ENCODE data around the gene CELF4. TPM values are rescaled to one million over a fixed set of nuclear protein-coding genes. Genes with fewer than 3 reads are reported as not detected.

The CELF4 gene
- not detected in 2 replicates for total RNA-seq (2014; rRNA removed; shearing (Covaris generic))
- not detected in 2 replicates for polyA plus RNA-seq (2015; cell fraction: cytosol; rRNA removed)
- polyA plus RNA-seq (2015; cell fraction: nucleus; rRNA removed): not detected in 2 replicates

DNA sequence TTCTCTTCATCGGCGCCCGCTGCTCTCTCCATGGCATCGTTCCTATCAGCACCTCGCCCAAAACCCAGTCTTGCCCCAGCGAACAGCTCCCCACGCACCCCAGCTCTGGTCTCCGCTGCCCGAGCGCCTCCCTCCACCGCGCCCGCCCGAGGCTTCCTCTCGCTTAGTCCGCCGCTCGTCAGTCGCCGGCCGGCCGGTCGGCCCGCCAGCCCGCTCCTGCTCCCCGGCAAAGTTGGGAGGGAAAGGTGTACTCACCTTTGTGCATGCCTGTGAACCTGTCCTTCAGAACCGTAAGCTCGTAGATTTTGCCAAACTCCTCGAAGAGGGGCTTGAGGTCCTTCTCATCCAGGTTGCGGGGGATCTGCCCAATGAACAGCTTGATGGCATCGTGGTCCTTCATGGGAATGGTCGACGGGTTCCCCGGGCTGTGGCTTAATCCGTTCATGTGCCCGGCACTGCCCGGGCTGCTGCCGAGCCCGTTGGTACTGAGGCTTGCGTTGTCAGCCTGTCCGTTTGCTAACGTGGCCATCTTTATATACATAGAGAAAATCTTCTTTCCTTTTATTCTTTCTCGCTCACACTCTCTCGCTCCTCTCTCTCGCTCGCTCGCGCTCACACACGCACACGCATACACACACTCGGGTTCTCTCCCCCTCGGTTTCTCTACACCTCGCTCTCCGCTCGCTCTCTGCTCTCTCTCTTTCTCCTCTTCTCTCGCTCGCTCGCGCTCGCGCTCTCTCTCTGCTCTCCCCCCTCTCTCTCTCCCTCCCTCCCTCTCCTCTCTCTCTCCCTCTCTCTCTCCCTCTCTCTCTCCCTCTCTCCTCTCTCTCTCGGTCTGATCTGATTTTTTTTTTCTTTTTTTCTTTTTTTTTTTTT, at the start of gene CELF4:
Gene CELF4 (minus strand): TSS at position 698 of the 876 bp plus-strand sequence.
- peak; percentile 20 for DNase-seq (ENCODE audit: low read depth, low spot score)
- in situ Hi-C loops (cut with HindIII; ENCODE audit: low pct_unique_long_range_greater_than_20kb, low sequenced_read_pairs): no loop called here

DNA sequence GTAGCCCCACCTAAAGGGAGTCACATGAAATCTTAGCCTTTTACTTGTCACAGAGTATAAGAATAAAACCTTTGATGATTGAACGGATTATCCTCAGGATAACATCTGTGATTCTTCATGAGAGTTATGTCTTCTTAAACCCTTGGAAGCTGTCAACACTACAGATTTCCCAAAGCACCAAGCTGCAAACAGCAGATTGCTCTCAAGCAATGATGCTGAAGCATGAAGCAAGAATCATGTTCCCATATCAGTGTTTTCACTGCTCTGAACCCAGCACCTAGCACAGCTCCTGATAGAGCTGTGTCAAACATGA, 47.6 kb upstream of the CELF4 start:
- no peak for DNase-seq (ENCODE audit: low read depth, low spot score)
- in situ Hi-C loops (cut with HindIII; ENCODE audit: low pct_unique_long_range_greater_than_20kb, low sequenced_read_pairs): no loop called here

DNA sequence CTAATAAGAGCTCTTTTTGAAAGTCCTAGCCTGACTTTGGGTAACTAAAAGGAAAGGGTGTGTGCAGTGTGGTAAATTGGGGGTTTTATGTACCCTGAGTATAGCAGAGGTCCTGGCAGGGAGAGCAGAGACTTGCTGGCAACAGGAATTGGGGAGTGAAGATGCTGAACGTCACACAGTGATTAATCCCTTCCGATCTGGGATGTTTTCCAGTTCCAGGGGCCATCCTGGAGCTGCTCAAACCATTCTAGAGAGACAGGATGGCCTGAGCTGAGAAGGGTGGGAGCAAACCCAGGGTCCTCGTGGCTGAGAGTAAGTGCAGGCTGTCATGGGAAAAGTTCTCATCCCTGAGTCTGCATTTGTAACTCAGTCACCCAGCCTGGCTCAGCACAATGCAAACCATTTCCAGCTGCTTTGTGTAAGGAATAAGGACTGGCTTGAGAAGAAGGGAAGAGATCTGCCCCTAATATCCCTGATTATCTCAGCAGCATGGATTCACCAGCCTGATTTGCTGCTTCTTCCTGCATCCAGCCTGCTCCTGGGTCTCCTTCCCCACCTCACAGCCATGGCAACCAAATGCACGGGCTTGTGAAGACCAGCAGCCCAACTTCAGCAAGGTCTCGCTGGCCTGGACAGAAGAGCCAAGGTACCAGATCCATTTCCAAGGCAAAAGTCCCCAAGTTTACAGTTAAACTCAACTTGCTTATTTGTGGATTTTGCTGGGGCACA, 47.1 kb upstream of the CELF4 start:
- in situ Hi-C loops (cut with HindIII; ENCODE audit: low pct_unique_long_range_greater_than_20kb, low sequenced_read_pairs): no loop called here
- no peak for DNase-seq (ENCODE audit: low read depth, low spot score)

DNA sequence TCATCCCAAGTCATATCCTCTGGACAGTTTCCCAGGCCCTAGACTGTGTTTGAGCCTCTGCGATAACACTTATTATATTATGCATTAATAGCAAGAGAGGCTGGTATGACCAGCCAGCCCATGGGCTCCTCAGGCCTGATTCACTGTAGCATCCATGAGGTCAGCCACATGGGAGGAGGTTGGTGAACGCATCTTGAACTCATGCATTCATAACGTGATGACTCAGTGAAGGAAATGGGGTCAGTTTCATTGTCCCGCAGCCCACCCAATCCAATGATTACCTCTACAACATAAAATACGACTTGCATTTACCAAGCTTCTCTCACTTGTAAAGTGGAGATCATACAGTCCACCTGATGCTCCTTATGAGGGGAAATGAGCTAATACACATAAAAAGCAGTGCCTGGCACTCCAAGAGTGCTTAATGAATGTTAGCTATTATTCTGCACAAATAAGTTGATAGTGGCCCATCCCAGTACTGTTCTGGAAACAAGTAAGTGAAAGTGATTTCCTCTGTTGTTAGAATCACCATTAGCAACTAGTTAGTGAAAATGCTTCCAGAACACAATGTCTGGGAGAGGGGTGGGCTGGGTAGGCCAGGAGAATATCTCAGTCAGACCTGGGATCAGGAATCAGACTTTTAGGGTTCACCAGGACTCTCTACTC, 46.1 kb upstream of the CELF4 start:
- in situ Hi-C loops (cut with HindIII; ENCODE audit: low pct_unique_long_range_greater_than_20kb, low sequenced_read_pairs): no loop called here

DNA sequence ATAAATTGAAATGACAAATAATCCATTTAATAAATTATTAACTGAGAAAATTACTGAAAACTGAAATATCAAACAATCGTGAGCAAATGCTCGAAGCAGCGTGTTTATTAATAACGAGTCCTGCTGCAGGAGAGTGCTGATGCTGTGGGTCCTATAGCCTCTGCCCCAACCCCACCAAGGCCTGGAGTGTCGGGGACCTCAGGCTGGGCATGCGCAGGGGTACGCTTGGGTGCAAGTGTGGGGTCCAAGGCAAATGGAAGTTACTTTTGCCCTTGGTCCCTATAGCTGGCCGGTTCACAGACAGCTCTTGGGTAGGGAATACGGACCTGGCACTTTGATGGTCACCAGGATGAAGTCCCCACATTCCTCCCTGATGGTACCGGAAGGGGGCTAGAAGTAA, 43.3 kb upstream of the CELF4 start:
- DNase-seq (ENCODE audit: low read depth, low spot score): no peak
- in situ Hi-C loops (cut with HindIII; ENCODE audit: low pct_unique_long_range_greater_than_20kb, low sequenced_read_pairs): no loop called here

More for the DNA sequence above, 46.1 kb upstream of the CELF4 start:
- no peak for DNase-seq (ENCODE audit: low read depth, low spot score)

DNA sequence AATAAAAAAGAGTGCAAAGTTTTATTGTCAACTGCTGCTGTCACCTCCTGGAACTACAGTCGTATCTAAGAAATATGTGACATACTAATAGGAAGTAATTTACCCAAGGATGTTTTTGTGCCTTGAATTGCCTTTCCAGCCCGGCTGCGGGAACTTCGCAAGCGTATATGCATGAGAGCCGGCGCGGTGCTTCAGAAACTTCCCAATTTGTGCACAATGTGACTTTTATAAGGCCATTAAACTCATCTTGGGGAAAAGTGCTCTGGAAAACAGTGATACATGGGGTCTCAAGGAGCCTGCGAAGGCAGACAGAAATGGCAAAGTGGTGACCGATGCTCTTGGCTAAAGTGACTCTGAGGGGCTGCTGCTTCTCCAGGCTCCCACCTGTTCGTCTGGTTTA, 41.7 kb upstream of the CELF4 start:
- no peak for DNase-seq (ENCODE audit: low read depth, low spot score)
- in situ Hi-C loops (cut with HindIII; ENCODE audit: low pct_unique_long_range_greater_than_20kb, low sequenced_read_pairs): no loop called here

DNA sequence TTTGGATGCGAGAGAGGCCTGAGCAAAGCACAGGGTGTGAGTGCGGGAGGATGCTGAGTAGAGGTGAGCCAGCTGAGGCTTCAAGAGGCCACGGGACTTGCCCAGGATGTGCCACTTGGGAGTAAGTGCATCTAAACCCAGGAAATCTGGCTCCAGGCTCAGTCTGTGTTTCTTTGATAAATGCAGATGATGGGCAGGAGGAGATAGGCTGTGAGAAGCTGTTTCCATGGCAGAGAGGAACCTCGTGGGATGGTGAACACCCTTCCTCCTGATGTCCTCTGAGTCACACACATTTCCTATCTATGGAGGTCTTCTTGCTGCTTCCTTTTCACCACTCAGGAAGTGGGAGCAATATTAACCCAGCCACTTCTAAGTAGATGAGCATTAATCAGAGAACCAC, 38.4 kb upstream of the CELF4 start:
- in situ Hi-C loops (cut with HindIII; ENCODE audit: low pct_unique_long_range_greater_than_20kb, low sequenced_read_pairs): no loop called here
- no peak for DNase-seq (ENCODE audit: low read depth, low spot score)

DNA sequence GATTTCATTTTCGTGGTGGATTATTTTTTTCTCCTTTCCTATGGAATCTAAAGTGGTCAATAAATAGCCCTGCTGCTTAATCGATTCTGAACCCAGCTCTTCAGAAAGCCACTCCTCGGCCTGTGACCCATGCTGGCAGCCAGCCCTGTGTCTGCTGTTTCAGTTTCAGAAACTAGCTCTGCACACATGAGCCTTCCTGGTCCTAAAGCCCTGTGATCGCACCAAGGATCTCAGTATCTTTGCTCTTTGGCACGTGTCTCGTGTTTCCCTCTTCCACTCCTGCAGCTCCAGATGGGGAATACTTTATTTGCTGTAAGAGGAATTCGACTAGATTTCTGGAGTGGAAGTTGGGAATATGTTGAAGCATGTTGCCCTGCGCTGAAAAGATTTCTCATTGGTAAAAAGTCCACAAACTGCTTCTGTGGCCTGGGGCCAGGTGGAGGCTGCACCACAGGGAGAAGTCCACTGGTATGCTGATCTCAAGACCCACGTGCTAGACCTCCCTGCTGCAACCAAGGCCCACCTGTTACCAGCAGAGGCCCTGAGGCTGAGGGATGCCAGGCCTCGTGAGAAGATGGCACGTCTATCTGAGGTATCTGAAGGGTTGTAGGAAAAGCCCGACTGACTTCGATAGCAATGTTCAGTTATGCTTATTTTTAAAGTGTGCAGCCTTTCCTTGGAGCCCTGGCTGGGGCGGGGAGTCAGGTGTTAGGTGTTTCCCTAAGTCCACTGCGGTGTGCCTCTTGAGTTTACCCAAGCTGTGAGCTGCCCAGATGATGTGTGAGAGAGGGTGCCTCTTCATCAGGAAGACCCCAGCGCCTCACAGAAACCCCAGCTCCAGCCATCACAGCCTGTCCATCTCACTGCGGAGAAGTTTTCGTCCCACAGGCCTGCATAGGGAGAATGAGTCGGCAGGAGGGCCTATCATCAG, 33.6 kb upstream of the CELF4 start:
- DNase-seq (ENCODE audit: low read depth, low spot score): no peak
- in situ Hi-C loops (cut with HindIII; ENCODE audit: low pct_unique_long_range_greater_than_20kb, low sequenced_read_pairs): no loop called here

DNA sequence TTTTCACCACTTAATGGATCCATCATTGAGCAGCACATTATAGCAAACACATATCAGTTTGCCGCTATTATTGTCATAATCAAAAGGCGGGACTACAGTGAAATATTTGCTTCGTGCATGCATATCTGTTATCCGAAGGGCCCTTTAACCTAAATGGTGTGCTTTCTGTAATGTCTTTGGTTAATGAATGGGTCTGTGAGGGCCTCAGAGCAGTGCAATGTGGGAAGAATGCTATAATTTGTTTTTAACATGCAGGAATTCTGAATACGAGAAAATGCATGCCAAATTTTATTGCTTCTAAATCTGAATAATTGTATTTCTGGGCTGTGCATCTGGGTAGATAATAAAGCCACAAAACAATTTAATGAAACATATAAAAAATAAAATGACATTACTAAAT, 32.8 kb upstream of the CELF4 start:
- DNase-seq (ENCODE audit: low read depth, low spot score): no peak
- in situ Hi-C loops (cut with HindIII; ENCODE audit: low pct_unique_long_range_greater_than_20kb, low sequenced_read_pairs): no loop called here

DNA sequence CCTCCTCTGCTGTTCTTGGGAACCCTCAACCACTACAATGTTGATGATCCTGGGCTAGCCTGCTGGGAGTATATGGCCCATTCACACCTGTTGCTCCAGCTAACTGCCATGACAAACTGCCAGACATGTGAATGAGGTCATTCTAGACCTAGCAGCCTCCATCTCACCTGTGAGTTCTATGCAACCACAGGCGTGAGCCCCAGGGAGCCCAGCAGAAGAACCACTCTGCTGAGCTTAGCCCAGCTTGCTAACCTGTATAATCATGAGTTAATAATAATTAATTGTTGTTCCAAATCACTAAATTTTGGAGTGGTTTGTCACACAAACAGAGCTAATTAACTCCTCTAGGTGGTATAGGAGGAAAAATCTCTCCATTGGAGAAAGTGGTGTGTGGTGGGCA, 24.7 kb upstream of the CELF4 start:
- in situ Hi-C loops (cut with HindIII; ENCODE audit: low pct_unique_long_range_greater_than_20kb, low sequenced_read_pairs): no loop called here
- DNase-seq (ENCODE audit: low read depth, low spot score): no peak

DNA sequence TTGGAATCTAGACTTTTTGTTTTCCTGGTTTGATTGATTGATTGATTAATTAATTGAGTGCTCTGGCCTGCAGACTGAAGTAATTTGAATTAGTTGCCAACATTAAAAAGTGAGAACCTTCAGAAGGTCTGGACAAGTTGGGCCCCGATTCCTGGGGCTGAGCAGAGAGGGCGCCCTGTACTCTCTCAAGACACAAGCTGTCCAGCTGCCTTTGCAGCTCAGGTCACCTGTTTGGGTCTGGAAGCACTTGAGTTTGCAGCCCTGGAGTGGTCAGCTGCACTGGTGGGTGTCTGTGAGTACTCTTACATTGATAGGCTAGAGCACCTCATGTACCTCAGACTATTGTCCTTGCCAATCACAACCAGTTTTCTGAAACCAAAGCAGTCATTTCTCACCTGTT, 22.7 kb upstream of the CELF4 start:
- no peak for DNase-seq (ENCODE audit: low read depth, low spot score)
- in situ Hi-C loops (cut with HindIII; ENCODE audit: low pct_unique_long_range_greater_than_20kb, low sequenced_read_pairs): no loop called here

DNA sequence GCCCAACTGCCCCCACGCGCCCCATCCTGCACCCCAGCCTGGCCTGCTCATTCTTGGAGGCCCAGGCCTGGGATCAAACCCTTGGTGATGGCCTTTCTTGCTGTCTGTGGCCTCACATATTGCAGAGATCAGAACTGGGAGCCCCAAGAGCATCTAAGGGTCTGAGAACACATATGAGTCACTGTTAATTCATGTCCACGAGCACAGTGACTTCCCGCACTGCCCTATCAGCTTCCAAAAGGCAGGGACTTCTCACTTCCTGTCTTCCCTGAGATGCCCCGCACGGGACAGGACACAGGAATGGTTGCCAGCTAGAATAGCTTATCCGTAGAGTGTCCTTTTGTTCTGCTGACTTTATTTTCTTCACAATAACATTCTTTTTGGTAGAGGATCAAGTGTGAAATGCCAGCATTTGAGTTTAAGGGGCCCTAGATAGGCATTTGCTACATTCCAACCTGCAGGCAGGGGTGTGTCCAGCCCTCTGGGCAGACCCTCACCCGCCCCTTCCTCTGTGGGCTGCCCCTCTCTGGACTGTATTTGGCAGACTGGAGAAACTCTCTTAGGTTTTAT, 21.1 kb upstream of the CELF4 start:
- no peak for DNase-seq (ENCODE audit: low read depth, low spot score)
- in situ Hi-C loops (cut with HindIII; ENCODE audit: low pct_unique_long_range_greater_than_20kb, low sequenced_read_pairs): no loop called here

DNA sequence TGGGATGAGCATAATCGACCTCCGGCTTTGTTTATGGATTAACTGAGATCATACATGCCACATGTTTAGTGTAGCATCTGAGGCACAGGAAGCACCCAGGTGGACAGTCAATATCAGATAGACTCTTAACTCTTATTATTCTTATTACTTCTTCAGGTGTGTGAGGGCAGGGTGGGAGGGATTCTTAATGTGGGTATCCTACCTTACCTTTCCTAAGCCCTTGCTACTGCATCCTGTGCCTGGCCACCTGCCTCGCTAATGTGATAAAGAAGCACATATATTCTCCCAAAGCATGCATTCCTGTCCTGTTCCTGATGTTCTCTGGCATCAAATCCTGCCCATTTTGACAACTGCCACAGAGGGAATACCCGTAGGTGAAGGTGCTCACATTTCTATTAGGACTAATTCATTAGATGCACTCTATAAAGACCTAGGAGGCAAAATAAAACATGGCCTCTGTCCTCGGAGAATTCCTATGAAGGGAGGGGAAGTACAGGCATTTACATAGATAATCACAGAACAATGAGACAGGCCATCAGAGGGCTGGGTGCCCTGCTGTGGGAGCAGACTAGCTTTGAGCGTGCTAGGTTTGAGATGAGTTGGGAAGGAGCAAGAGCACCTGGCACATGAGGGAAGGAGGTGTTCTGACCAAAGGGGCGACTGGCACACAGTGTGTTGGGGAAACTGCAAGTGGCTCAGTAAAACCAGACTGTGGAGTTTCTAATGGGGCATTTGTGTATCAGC, 19.5 kb upstream of the CELF4 start:
- no peak for DNase-seq (ENCODE audit: low read depth, low spot score)
- in situ Hi-C loops (cut with HindIII; ENCODE audit: low pct_unique_long_range_greater_than_20kb, low sequenced_read_pairs): no loop called here

DNA sequence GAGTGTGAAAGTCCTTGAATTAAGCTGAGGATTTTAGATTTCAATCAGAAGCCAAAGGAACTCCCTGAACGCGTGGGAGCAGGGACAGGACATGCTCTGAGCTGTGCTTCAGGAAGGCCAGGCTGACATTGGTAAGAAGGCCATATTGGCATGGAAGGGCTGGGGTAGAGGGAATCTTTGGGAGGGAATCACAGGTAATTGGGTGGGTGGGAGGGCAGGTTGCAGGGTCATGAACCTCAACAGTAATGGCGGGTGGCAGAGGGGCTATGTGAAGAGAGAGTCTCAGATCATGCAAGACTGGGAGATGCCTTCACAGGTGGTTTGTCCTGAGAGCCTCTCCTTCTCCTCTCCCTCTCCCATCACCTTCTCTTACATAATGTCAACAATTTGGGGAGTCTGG, 18.6 kb upstream of the CELF4 start:
- DNase-seq (ENCODE audit: low read depth, low spot score): no peak
- in situ Hi-C loops (cut with HindIII; ENCODE audit: low pct_unique_long_range_greater_than_20kb, low sequenced_read_pairs): no loop called here

DNA sequence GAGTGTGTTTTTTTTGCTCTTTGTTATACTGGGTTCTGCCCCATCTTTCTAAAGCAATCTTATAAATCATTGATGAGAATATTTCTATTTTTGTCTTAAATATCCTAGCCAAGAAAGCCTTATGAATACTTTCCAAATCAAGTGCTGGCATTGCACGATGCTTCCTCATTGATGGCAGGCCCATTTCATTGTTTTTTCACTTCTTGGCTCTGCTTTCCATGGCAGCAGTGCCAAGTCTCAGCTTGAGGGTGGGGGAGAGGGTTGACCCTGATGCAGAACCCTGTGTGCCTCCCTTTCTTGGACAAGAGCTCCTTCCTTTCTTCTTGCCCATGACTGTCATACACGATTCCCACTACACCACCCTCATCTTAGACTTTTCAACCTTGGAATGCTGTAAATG, 16.7 kb upstream of the CELF4 start:
- in situ Hi-C loops (cut with HindIII; ENCODE audit: low pct_unique_long_range_greater_than_20kb, low sequenced_read_pairs): no loop called here
- no peak for DNase-seq (ENCODE audit: low read depth, low spot score)

DNA sequence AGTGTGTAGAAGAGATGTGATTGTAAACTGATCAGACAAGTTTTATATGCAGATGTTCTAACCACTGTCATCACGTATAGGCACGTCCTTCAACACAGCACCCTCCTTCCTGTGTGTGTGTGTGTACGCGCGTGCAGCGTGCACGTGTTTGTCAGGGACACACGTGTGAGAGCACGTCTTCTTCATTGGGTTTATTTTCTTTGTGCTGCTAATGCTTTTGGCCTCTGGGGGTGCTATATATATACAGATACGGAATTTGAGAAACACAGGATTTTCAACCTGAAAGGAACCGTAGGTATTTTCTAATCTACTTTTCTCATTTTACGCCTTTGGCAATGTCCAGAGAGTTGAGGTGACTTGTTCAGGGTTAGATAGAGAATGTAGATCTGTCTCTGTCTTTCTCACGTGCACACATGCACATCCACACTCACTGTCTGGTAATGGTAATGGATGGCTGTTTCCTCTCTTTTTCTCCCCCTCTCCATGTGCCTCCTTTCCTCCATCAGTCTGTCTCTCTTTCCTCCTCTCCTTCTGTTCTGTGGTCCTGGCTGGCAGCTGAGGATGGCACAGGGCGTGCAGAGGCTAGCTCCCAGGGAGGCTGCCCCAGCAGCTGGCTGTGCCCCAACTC, 13.4 kb upstream of the CELF4 start:
- in situ Hi-C loops (cut with HindIII; ENCODE audit: low pct_unique_long_range_greater_than_20kb, low sequenced_read_pairs): no loop called here
- peak; percentile 60 for DNase-seq (ENCODE audit: low read depth, low spot score)
